SK-N-SH (cell line): Measurements from ENCODE around the gene BSCL2. TPM values are rescaled to one million over a fixed set of nuclear protein-coding genes. Genes with fewer than 3 reads are reported as not detected.
"Not testable (repeated sequence)": the region's sequence is repeated elsewhere in the genome, so short reads cannot be mapped to it uniquely, and the experiment has no call there.

ENCODE experiments used
- CTCF ChIA-PET: fragments of 300-600, 350-600 bp; formaldehyde crosslinking; extraction: SDS; loops from one replicate; lab custom pipeline; 2021; lab: Yijun Ruan, JAX
- POLR2A ChIA-PET: fragments of 350-600 bp; sonication (Branson Sonifier 250); formaldehyde crosslinking; extraction: SDS; loops from one replicate; lab custom pipeline; 2020; ENCODE audit warnings: antibody characterized with exemption, inconsistent platforms; lab: Yijun Ruan, JAX
- DNase-seq: peaks from one replicate; pipeline ENCODE4 v3.0.0; 2012
- H2AFZ ChIP-seq: fragments of 200-600 bp; sonication (generic); 2 replicates; pipeline ENCODE4 v1.8.1; 2016; ENCODE audit warnings: antibody characterized with exemption, mild to moderate bottlenecking, low read depth
- H3F3A ChIP-seq: fragments of 200-600 bp; sonication (generic); replicated peaks from 2 replicates; pipeline ENCODE3; 2016; ENCODE audit warnings: antibody characterized with exemption, mild to moderate bottlenecking; ENCODE audit not compliant: insufficient read depth
- H3K27ac ChIP-seq, 2 experiments: fragments of 200-500 bp in 1 of 2; fragments of 200-600 bp in 1 of 2; sonication (Bioruptor generic) in 1 of 2; sonication (generic), shearing (Covaris generic) in 1 of 2; 2 replicates each; pipeline versions ENCODE4 v1.5.1 to v1.6.1; 2014 to 2016; ENCODE audit warnings: low read depth in 2 of 2, inconsistent platforms in 1 of 2, low read length in 1 of 2, mild to moderate bottlenecking in 1 of 2, mixed read lengths in 1 of 2
- H3K27me3 ChIP-seq: fragments of 200-600 bp; sonication (generic), shearing (Covaris generic); 2 replicates; pipeline ENCODE4 v1.6.1; 2016; ENCODE audit warnings: mixed run types; ENCODE audit not compliant: insufficient read depth
- H3K36me3 ChIP-seq, 2 experiments: fragments of 200-500 bp in 1 of 2; fragments of 200-600 bp in 1 of 2; sonication (Bioruptor generic) in 1 of 2; sonication (generic) in 1 of 2; replicated peaks in 1 of 2; 2 replicates each; pipeline versions ENCODE3 to v1.5.1; 2014 to 2016; ENCODE audit warnings: low read length in 1 of 2, mild to moderate bottlenecking in 1 of 2; ENCODE audit not compliant: insufficient read depth in 2 of 2, control insufficient read depth in 1 of 2
- H3K4me1 ChIP-seq, 2 experiments: fragments of 200-500 bp in 1 of 2; fragments of 200-600 bp in 1 of 2; sonication (Bioruptor generic) in 1 of 2; sonication (generic), shearing (Covaris generic) in 1 of 2; 2 replicates each; pipeline versions ENCODE4 v1.5.1 to v1.6.1; 2014 to 2016; ENCODE audit warnings: low read depth in 1 of 2, low read length in 1 of 2, mixed run types in 1 of 2; ENCODE audit not compliant: insufficient read depth in 2 of 2, control insufficient read depth in 1 of 2
- H3K4me2 ChIP-seq: fragments of 200-600 bp; sonication (generic), shearing (Covaris generic); 2 replicates; pipeline ENCODE4 v1.6.1; 2017; ENCODE audit warnings: mixed run types
- H3K4me3 ChIP-seq, 2 experiments: fragments of 200-500 bp in 1 of 2; fragments of 200-600 bp in 1 of 2; sonication (Bioruptor generic) in 1 of 2; sonication (generic), shearing (Covaris generic) in 1 of 2; 2 replicates each; pipeline versions ENCODE4 v1.5.1 to v1.8.1; 2014 to 2016; ENCODE audit warnings: low read depth in 2 of 2, inconsistent platforms in 1 of 2, low read length in 1 of 2, mild to moderate bottlenecking in 1 of 2, mixed read lengths in 1 of 2, moderate library complexity in 1 of 2
- H3K79me2 ChIP-seq: fragments of 200-600 bp; sonication (generic); 2 replicates; pipeline ENCODE4 v1.8.1; 2017; ENCODE audit warnings: mild to moderate bottlenecking; ENCODE audit not compliant: insufficient read depth
- H3K9ac ChIP-seq: fragments of 200-600 bp; sonication (generic); 2 replicates; pipeline ENCODE4 v1.6.1; 2017; ENCODE audit warnings: mixed run types
- H3K9me2 ChIP-seq: fragments of 200-600 bp; sonication (generic); 2 replicates; pipeline ENCODE4 v1.6.1; 2017; ENCODE audit warnings: mixed run types
- H3K9me3 ChIP-seq: fragments of 200-600 bp; sonication (generic); 2 replicates; pipeline ENCODE4 v1.6.1; 2017; ENCODE audit warnings: mixed run types, mild to moderate bottlenecking, moderate library complexity
- H4K20me1 ChIP-seq: fragments of 200-600 bp; sonication (generic); 2 replicates; pipeline ENCODE4 v1.6.1; 2017; ENCODE audit warnings: mild to moderate bottlenecking, mixed run types; ENCODE audit not compliant: insufficient read depth
- CHD2 ChIP-seq: fragments of 150-350 bp; IDR thresholded peaks from 2 replicates; pipeline ENCODE4 v1.6.1; 2018; ENCODE audit warnings: low read length; ENCODE audit not compliant: partially characterized antibody
- EP300 ChIP-seq, 2 experiments: IDR thresholded peaks; 2 replicates each; pipeline versions ENCODE4 v1.4.0 to v1.6.1; 2012; ENCODE audit warnings: borderline replicate concordance in 1 of 2, low read depth in 1 of 2, low read length in 1 of 2
- FOSL2 ChIP-seq: IDR thresholded peaks from 2 replicates; pipeline ENCODE4 v1.4.0; 2012; ENCODE audit warnings: low read depth, mild to moderate bottlenecking, moderate library complexity, borderline replicate concordance
- MEF2A ChIP-seq: IDR thresholded peaks from 2 replicates; pipeline ENCODE4 v1.4.0; 2012; ENCODE audit warnings: low read depth, borderline replicate concordance
- MXI1 ChIP-seq: IDR thresholded peaks from 2 replicates; pipeline ENCODE4 v1.6.1; 2012; ENCODE audit warnings: mild to moderate bottlenecking, low read depth, low read length, improper control_type of control experiment
- NRF1 ChIP-seq: IDR thresholded peaks from 2 replicates; pipeline ENCODE4 v1.6.1; 2012; ENCODE audit warnings: low read depth, mild to moderate bottlenecking, low read length
- RAD21 ChIP-seq: IDR thresholded peaks from 2 replicates; pipeline ENCODE4 v1.6.1; 2012; ENCODE audit warnings: mild to moderate bottlenecking, low read length
- RFX5 ChIP-seq: IDR thresholded peaks from 2 replicates; pipeline ENCODE4 v1.6.1; 2012; ENCODE audit warnings: mild to moderate bottlenecking, improper control_type of control experiment, low read length
- RXRA ChIP-seq: IDR thresholded peaks from 2 replicates; pipeline ENCODE4 v1.4.0; 2012; ENCODE audit warnings: low read depth, mild to moderate bottlenecking, borderline replicate concordance
- SIN3A ChIP-seq: IDR thresholded peaks from 2 replicates; pipeline ENCODE4 v1.6.1; 2012; ENCODE audit warnings: low read depth, mild to moderate bottlenecking, low read length, moderate library complexity, borderline replicate concordance
- SMC3 ChIP-seq: IDR thresholded peaks from 2 replicates; pipeline ENCODE4 v1.6.1; 2012; ENCODE audit warnings: low read depth, low read length, improper control_type of control experiment
- TAF1 ChIP-seq: IDR thresholded peaks from 2 replicates; pipeline ENCODE4 v1.6.1; 2012; ENCODE audit warnings: low read depth, mild to moderate bottlenecking, low read length, moderate library complexity, borderline replicate concordance
- YY1 ChIP-seq: IDR thresholded peaks from 2 replicates; pipeline ENCODE4 v1.4.0; 2012; ENCODE audit warnings: low read depth, mild to moderate bottlenecking
- WGBS: methylation state at CpG from one replicate; pipeline ENCODE4 v1.1.6; 2017; ENCODE audit warnings: low lambda C conversion rate; 5-methylcytosine and 5-hydroxymethylcytosine counted together
- polyA plus RNA-seq, 3 experiments: library from polyadenylated mRNA; depleted of rRNA; stranded (reverse); fragments of >200 nt; gene quantifications; 2 replicates each; pipeline ENCODE4 v1.2.3, GENCODE V29; 2012
- TF ChIP-seq, protein P1 (sequence below): fragments of 150-350 bp; IDR thresholded peaks from 2 replicates; pipeline ENCODE4 v1.6.1; 2017; ENCODE audit warnings: antibody characterized with exemption, low read length, low read depth, borderline replicate concordance
- TF ChIP-seq, protein P2 (sequence below): IDR thresholded peaks from 2 replicates; pipeline ENCODE4; 2012
- TF ChIP-seq, protein P3 (sequence below): fragments of 200-600 bp; sonication (generic); IDR thresholded peaks from 2 replicates; pipeline ENCODE4 v1.6.1; 2017; ENCODE audit warnings: antibody characterized with exemption, mild to moderate bottlenecking, moderate library complexity
- TF ChIP-seq, protein P4 (sequence below): IDR thresholded peaks from 2 replicates; pipeline ENCODE4 v1.4.0; 2012; ENCODE audit warnings: low read depth, borderline replicate concordance
- TF ChIP-seq, protein P5 (sequence below): fragments of 150-350 bp; IDR thresholded peaks from 2 replicates; pipeline ENCODE4 v1.6.1; 2016; ENCODE audit warnings: mild to moderate bottlenecking, low read depth, low read length

The BSCL2 gene
- polyA plus RNA-seq, 1 of the 3 experiments (the other 2 are of a cell fraction): 81.5 TPM

DNA sequence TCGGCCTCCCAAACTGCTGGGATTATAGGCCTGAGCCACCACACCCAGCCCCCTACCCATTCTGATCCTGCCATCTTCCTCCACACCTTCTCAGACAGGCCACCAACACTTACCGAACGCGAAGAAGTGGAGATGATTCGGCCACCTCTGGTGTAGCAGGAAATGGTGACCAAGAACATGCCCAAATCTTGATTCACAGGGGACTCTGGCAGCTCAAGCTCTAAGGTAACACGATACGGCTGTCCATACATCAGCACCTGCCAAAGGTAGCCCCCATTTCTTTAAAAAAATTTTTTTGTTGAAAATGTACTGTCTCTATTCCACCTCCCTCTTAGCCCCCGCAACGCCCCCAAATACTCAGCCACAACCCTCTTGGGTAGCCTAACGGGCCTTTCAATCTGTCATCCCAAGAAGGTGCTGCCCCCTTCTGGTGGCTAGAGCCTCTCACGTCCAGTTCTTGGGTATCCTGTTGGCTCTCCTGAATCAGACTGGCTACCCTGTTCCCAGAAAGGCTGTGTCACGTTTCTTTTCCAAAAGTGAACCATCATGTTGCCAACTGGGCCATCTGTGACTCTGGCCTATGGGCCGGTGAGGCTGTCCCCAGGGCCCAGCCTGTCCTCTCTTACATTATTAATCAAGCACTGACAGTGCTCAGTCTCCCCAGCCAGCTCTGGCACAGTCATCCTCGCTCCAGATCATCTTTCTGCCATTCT, 12.6 kb downstream of the BSCL2 start:
- peak; percentile 81 for DNase-seq
- Histone ChIP-seq H3K9me3 (no peaks in the 10 kb centered on the region), H3K27ac (peak overlapping the region; percentile 23 to 27; a peak in 2 of 4 replicates), H3K4me2 (no peak overlapping the region), H2AFZ (no peak overlapping the region), H3K4me1 (peaks cover 3 to 4% of the 10 kb centered on the region in 2 experiments; a peak in 3 of 4 replicates), H3K4me3 (peak overlapping the region in 1 of 2 experiments; percentile 31; a peak in 1 of 4 replicates), H3K9me2 (no peaks in the 10 kb centered on the region), H3K36me3 (peaks cover 19 to 30% of the 10 kb centered on the region in 2 experiments), H3K27me3 (no peaks in the 10 kb centered on the region), H3K79me2 (no peaks in the 10 kb centered on the region), H3F3A (peaks cover 11% of the 10 kb centered on the region), H4K20me1 (no peaks in the 10 kb centered on the region), H3K9ac (no peak overlapping the region)
- TF ChIP-seq TAF1 (no peak), SMC3 (peak; percentile 64), YY1 (no peak), MEF2A (no peak), RFX5 (no peak), EP300 (IDR thresholded peaks at IDR 0.05; ENCODE audit: borderline replicate concordance in 1 of 2, low read depth in 1 of 2, low read length in 1 of 2) (no peak), CHD2 (no peak), SIN3A (0 out of 2 replicates have a peak, but pooled peaks have one; percentile 36), RXRA (no peak), RAD21 (peak; percentile 68), NRF1 (no peak), FOSL2 (no peak), MXI1 (0 out of 2 replicates have a peak, but pooled peaks have one; percentile 35)
- TF ChIP-seq, protein P1, sequence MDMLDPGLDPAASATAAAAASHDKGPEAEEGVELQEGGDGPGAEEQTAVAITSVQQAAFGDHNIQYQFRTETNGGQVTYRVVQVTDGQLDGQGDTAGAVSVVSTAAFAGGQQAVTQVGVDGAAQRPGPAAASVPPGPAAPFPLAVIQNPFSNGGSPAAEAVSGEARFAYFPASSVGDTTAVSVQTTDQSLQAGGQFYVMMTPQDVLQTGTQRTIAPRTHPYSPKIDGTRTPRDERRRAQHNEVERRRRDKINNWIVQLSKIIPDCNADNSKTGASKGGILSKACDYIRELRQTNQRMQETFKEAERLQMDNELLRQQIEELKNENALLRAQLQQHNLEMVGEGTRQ: no peak
- TF ChIP-seq, protein P2, sequence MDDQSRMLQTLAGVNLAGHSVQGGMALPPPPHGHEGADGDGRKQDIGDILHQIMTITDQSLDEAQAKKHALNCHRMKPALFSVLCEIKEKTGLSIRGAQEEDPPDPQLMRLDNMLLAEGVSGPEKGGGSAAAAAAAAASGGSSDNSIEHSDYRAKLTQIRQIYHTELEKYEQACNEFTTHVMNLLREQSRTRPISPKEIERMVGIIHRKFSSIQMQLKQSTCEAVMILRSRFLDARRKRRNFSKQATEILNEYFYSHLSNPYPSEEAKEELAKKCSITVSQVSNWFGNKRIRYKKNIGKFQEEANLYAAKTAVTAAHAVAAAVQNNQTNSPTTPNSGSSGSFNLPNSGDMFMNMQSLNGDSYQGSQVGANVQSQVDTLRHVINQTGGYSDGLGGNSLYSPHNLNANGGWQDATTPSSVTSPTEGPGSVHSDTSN: no peak
- TF ChIP-seq, protein P3, sequence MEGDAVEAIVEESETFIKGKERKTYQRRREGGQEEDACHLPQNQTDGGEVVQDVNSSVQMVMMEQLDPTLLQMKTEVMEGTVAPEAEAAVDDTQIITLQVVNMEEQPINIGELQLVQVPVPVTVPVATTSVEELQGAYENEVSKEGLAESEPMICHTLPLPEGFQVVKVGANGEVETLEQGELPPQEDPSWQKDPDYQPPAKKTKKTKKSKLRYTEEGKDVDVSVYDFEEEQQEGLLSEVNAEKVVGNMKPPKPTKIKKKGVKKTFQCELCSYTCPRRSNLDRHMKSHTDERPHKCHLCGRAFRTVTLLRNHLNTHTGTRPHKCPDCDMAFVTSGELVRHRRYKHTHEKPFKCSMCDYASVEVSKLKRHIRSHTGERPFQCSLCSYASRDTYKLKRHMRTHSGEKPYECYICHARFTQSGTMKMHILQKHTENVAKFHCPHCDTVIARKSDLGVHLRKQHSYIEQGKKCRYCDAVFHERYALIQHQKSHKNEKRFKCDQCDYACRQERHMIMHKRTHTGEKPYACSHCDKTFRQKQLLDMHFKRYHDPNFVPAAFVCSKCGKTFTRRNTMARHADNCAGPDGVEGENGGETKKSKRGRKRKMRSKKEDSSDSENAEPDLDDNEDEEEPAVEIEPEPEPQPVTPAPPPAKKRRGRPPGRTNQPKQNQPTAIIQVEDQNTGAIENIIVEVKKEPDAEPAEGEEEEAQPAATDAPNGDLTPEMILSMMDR: peak; percentile 87
- TF ChIP-seq, protein P4, sequence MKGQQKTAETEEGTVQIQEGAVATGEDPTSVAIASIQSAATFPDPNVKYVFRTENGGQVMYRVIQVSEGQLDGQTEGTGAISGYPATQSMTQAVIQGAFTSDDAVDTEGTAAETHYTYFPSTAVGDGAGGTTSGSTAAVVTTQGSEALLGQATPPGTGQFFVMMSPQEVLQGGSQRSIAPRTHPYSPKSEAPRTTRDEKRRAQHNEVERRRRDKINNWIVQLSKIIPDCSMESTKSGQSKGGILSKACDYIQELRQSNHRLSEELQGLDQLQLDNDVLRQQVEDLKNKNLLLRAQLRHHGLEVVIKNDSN: no peak
- TF ChIP-seq, protein P5, sequence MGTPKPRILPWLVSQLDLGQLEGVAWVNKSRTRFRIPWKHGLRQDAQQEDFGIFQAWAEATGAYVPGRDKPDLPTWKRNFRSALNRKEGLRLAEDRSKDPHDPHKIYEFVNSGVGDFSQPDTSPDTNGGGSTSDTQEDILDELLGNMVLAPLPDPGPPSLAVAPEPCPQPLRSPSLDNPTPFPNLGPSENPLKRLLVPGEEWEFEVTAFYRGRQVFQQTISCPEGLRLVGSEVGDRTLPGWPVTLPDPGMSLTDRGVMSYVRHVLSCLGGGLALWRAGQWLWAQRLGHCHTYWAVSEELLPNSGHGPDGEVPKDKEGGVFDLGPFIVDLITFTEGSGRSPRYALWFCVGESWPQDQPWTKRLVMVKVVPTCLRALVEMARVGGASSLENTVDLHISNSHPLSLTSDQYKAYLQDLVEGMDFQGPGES: no peak
- ChIA-PET CTCF (interaction anchor here (0.6 to 4.6 kb wide), 27 partner anchors 10 to 299 kb away, joined by 3 to 48 read pairs (median 4); partner anchors contain the start of genes B3GAT3, BSCL2, GNG3 and HNRNPUL2), POLR2A (interaction anchor here (1.0 to 1.2 kb wide), 5 partner anchors 10 to 30 kb away, joined by 3 to 4 read pairs (median 3); partner anchors contain the start of genes C11orf98, CSKMT, LBHD1 and UQCC3)
- WGBS: 62% methylated on average over 14 of the region's 14 CpGs

DNA sequence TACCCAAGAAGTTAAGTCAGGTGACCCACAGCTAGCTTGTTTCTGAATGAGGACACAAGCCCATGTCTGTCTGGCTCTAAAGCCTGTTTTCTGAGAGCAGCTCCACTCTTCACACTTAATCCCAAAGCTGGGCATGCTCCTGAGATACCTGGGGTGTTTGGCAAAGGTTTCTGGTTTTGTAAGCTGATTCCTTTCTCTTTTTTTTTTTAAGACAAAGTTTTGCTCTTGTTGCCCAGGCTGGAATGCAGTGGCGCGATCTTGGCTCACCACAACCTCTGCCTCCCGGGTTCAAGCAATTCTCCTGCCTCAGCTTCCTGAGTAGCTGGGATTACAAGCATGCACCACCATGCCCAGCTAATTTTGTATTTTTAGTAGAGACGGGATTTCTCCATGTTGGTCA, 13.6 kb downstream of the BSCL2 start:
- peaks cover 13% of the 10 kb centered on the region for H3F3A ChIP-seq
- H3K4me3 ChIP-seq: not testable (repeated sequence)

More for the DNA sequence above, 13.6 kb downstream of the BSCL2 start:
- H3K9ac ChIP-seq, H3K4me2 ChIP-seq, H3K9me3 ChIP-seq, H3K27me3 ChIP-seq, H2AFZ ChIP-seq, H3K27ac ChIP-seq, H3K4me1 ChIP-seq, DNase-seq, H3K9me2 ChIP-seq, H3K79me2 ChIP-seq, H4K20me1 ChIP-seq: not testable (repeated sequence)
- peaks cover 19 to 30% of the 10 kb centered on the region in 2 experiments for H3K36me3 ChIP-seq
- ChIA-PET POLR2A (interaction anchor here (1.1 kb wide), 2 partner anchors 11 to 29 kb away, joined by 3 to 4 read pairs; partner anchors contain the start of genes C11orf98 and CSKMT), CTCF (interaction anchor here (0.9 to 4.6 kb wide), 15 partner anchors 9 to 269 kb away, joined by 3 to 48 read pairs (median 5); partner anchors contain the start of genes BSCL2, GNG3, HNRNPUL2 and UBXN1)
- 85% methylated on average over 3 of the region's 4 CpGs for WGBS
